Mesendoderm (in vitro differentiated cells): ENCODE measurements around the gene E2F8.

Experiments used
- DNase-seq: peaks from one replicate; pipeline ENCODE4 v3.0.0; 2013
- H2AK5ac ChIP-seq: 2 replicates; pipeline ENCODE4 v1.6.1; 2013; ENCODE audit warnings: low read length, inconsistent platforms
- H2BK120ac ChIP-seq: 2 replicates; pipeline ENCODE4 v1.6.1; 2013; ENCODE audit warnings: low read depth, mild to moderate bottlenecking, low read length, moderate library complexity, mixed read lengths
- H2BK15ac ChIP-seq: replicated peaks from 2 replicates; pipeline ENCODE4 v1.6.1; 2013; ENCODE audit warnings: low read depth, mild to moderate bottlenecking, moderate library complexity
- H2BK5ac ChIP-seq: 2 replicates; pipeline ENCODE4 v1.6.1; 2013; ENCODE audit warnings: low read length, inconsistent platforms
- H3K18ac ChIP-seq: 2 replicates; pipeline ENCODE4 v1.6.1; 2013; ENCODE audit warnings: mild to moderate bottlenecking, low read length, mixed read lengths
- H3K23ac ChIP-seq: one replicate; pipeline ENCODE4 v1.6.1; 2013; ENCODE audit warnings: low read length
- H3K27ac ChIP-seq: 2 replicates; pipeline ENCODE4 v1.5.1; 2013; ENCODE audit warnings: low read depth, mild to moderate bottlenecking, inconsistent platforms, low read length, moderate library complexity
- H3K27me3 ChIP-seq: 2 replicates; pipeline ENCODE4 v1.6.1; 2013; ENCODE audit warnings: low read length, control low read depth, mild to moderate bottlenecking, inconsistent platforms; ENCODE audit not compliant: insufficient read depth, poor library complexity
- H3K36me3 ChIP-seq: 2 replicates; pipeline ENCODE4 v1.6.1; 2013; ENCODE audit warnings: low read length, inconsistent platforms; ENCODE audit not compliant: control insufficient read depth, insufficient read depth
- H3K4ac ChIP-seq: one replicate; pipeline ENCODE4 v1.6.1; 2013; ENCODE audit warnings: low read depth, mild to moderate bottlenecking, low read length, moderate library complexity
- H3K4me1 ChIP-seq: 2 replicates; pipeline ENCODE4 v1.6.1; 2013; ENCODE audit warnings: low read depth, low read length, inconsistent platforms; ENCODE audit not compliant: control insufficient read depth
- H3K4me2 ChIP-seq: 2 replicates; pipeline ENCODE4 v1.6.1; 2013; ENCODE audit warnings: low read length
- H3K4me3 ChIP-seq: 2 replicates; pipeline ENCODE4 v1.5.1; 2013; ENCODE audit warnings: mild to moderate bottlenecking, low read length
- H3K56ac ChIP-seq: one replicate; pipeline ENCODE4 v1.6.1; 2013; ENCODE audit warnings: low read length
- H3K79me1 ChIP-seq: 2 replicates; pipeline ENCODE4 v1.6.1; 2013; ENCODE audit warnings: low read length, inconsistent platforms
- H3K79me2 ChIP-seq: 2 replicates; pipeline ENCODE4 v1.6.1; 2013; ENCODE audit warnings: mild to moderate bottlenecking, low read length; ENCODE audit not compliant: control insufficient read depth, insufficient read depth
- H3K9ac ChIP-seq: 2 replicates; pipeline ENCODE4 v1.6.1; 2013; ENCODE audit warnings: low read length, inconsistent platforms
- H4K5ac ChIP-seq: one replicate; pipeline ENCODE4 v1.6.1; 2013; ENCODE audit warnings: low read length
- H4K8ac ChIP-seq: one replicate; pipeline ENCODE4 v1.6.1; 2013; ENCODE audit warnings: low read depth, mild to moderate bottlenecking, control low read depth, low read length, moderate library complexity
- WGBS: extraction: QIAGEN DNeasy Blood & Tissue Kit; methylation state at CpG from one replicate; pipeline ENCODE4 v1.1.7; 2013; ENCODE audit warnings: low lambda C conversion rate, missing lambda C conversion rate; ENCODE audit not compliant: insufficient coverage; ENCODE audit errors: extremely low coverage; 5-methylcytosine and 5-hydroxymethylcytosine counted together

E2F8 gene

GRCh38 chr11:19208181-19208580 is 32.6 kb downstream of the E2F8 start:
- Histone ChIP-seq H2BK120ac (no peak overlapping the region), H3K4ac (peak overlapping the region; percentile 16), H3K27ac (no peak overlapping the region), H3K79me2 (no peaks in the 10 kb centered on the region), H3K9ac (no peak overlapping the region), H3K27me3 (no peaks in the 10 kb centered on the region), H3K36me3 (no peaks in the 10 kb centered on the region), H3K56ac (no peak overlapping the region), H4K8ac (no peak overlapping the region), H3K4me3 (no peak overlapping the region), H3K18ac (no peak overlapping the region), H3K79me1 (no peaks in the 10 kb centered on the region), H3K4me2 (no peak overlapping the region), H3K4me1 (peaks cover 3% of the 10 kb centered on the region), H2BK5ac (no peak overlapping the region), H2BK15ac (no peak overlapping the region), H3K23ac (no peak overlapping the region), H2AK5ac (no peak overlapping the region), H4K5ac (no peak overlapping the region)
- no peak for DNase-seq
- WGBS = no CpG with 5 or more reads among the region's 2 CpGs

DNA sequence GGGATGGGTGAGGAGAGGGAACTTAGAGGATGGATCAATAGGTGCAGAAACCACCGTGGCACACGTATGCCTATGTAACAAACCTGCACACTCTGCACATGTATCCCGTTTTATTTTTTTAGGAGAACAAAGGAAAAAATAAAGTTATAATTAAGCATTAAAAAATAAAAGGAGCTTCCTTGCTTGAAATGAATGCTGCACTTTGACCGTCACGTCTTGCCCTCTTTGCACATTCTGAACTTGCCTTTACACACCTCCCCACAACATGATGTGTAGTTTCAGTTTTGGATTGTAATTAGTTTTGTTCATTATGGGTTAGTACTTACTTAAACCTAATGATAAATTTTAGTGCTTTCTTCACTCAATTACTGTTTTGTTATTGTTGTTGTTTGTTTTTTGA is 35.9 kb downstream of the E2F8 start:
- no peak overlapping the region for H3K4me3 ChIP-seq
- H3K4ac ChIP-seq = no peak overlapping the region
- no peak overlapping the region for H3K9ac ChIP-seq
- no peak overlapping the region for H2BK120ac ChIP-seq
- H3K18ac ChIP-seq = no peak overlapping the region
- no peaks in the 10 kb centered on the region for H3K36me3 ChIP-seq
- H2BK15ac ChIP-seq = no peak overlapping the region
- no peak overlapping the region for H4K8ac ChIP-seq
- no peaks in the 10 kb centered on the region for H3K27me3 ChIP-seq
- H3K79me1 ChIP-seq = no peaks in the 10 kb centered on the region
- peaks cover 3% of the 10 kb centered on the region for H3K4me1 ChIP-seq
- no peak overlapping the region for H3K27ac ChIP-seq
- no peak overlapping the region for H4K5ac ChIP-seq
- H2BK5ac ChIP-seq = no peak overlapping the region
- whole genome bisulfite sequencing = no CpG with 5 or more reads among the region's 5 CpGs
- no peak for DNase-seq
- no peak overlapping the region for H3K23ac ChIP-seq
- H2AK5ac ChIP-seq = no peak overlapping the region
- H3K56ac ChIP-seq = no peak overlapping the region
- H3K4me2 ChIP-seq = no peak overlapping the region
- no peaks in the 10 kb centered on the region for H3K79me2 ChIP-seq

GRCh38 chr11:19201737-19202605 is 38.8 kb downstream of the E2F8 start, which contains the start of gene CSRP3:
Gene CSRP3, minus strand, starts transcription at chr11:19201983. Its CDS starts 9,535 bp downstream, at chr11:19192448.
- Histone ChIP-seq H4K8ac (no peak within 1 kb of the TSS), H3K79me2 (no peaks in the 10 kb centered on the region), H3K56ac (no peak within 1 kb of the TSS), H3K18ac (no peak within 1 kb of the TSS), H3K27ac (no peak within 1 kb of the TSS), H3K4ac (no peak within 1 kb of the TSS), H4K5ac (no peak within 1 kb of the TSS), H3K36me3 (no peaks in the 10 kb centered on the region), H3K79me1 (no peaks in the 10 kb centered on the region), H3K4me1 (no peaks in the 10 kb centered on the region), H3K4me2 (no peak within 1 kb of the TSS), H2AK5ac (no peak within 1 kb of the TSS), H2BK5ac (no peak within 1 kb of the TSS), H3K4me3 (no peak within 1 kb of the TSS), H3K9ac (no peak within 1 kb of the TSS), H2BK120ac (no peak within 1 kb of the TSS), H3K23ac (no peak within 1 kb of the TSS), H2BK15ac (no peak within 1 kb of the TSS), H3K27me3 (no peaks in the 10 kb centered on the region)
- no CpG with 5 or more reads among the region's 7 CpGs for WGBS
- DNase-seq = no peak

GRCh38 chr11:19200410-19201201 is 40.1 kb downstream of the E2F8 start:
- no peaks in the 10 kb centered on the region for H3K79me1 ChIP-seq
- no peaks in the 10 kb centered on the region for H3K4me1 ChIP-seq
- no peak overlapping the region for H3K23ac ChIP-seq
- H3K79me2 ChIP-seq = no peaks in the 10 kb centered on the region
- H3K27ac ChIP-seq = no peak overlapping the region
- H2BK5ac ChIP-seq = no peak overlapping the region
- H4K5ac ChIP-seq = no peak overlapping the region
- DNase-seq = no peak
- H3K18ac ChIP-seq = no peak overlapping the region
- H2BK15ac ChIP-seq = no peak overlapping the region
- no peak overlapping the region for H3K56ac ChIP-seq
- no CpG with 5 or more reads among the region's 6 CpGs for WGBS
- H3K4me2 ChIP-seq = no peak overlapping the region
- H2AK5ac ChIP-seq = no peak overlapping the region
- H3K9ac ChIP-seq = no peak overlapping the region
- H2BK120ac ChIP-seq = no peak overlapping the region
- H3K4ac ChIP-seq = no peak overlapping the region
- H3K4me3 ChIP-seq = no peak overlapping the region
- no peak overlapping the region for H4K8ac ChIP-seq
- H3K36me3 ChIP-seq = no peaks in the 10 kb centered on the region
- no peaks in the 10 kb centered on the region for H3K27me3 ChIP-seq

DNA sequence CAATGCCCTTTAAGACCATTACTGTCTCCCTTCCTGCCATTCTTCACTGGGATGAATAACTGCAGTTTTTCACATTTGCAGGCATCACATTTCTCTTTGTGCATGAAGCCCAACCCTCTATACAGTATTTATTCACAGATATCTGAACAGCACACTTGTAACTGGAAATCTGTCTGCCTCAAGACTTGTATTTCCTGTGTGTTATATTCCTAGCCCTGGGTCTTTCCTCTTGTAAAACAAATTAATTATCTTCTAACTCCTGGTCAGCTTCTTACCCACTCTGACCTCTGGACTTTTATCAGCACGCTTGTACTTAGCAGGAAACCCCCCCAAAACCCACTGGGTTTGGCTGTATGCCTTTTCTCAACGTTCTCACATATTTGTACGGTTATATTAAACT is 41.0 kb downstream of the E2F8 start:
- H3K79me2 ChIP-seq = no peaks in the 10 kb centered on the region
- H3K4me3 ChIP-seq = no peak overlapping the region
- H3K4me2 ChIP-seq = no peak overlapping the region
- no peaks in the 10 kb centered on the region for H3K27me3 ChIP-seq
- H2BK15ac ChIP-seq = no peak overlapping the region
- H3K9ac ChIP-seq = no peak overlapping the region
- WGBS = no CpG with 5 or more reads among the region's 3 CpGs
- no peak overlapping the region for H3K56ac ChIP-seq
- no peak overlapping the region for H2BK120ac ChIP-seq
- H3K4ac ChIP-seq = no peak overlapping the region
- no peak for DNase-seq
- no peak overlapping the region for H4K5ac ChIP-seq
- H3K36me3 ChIP-seq = no peaks in the 10 kb centered on the region
- H3K79me1 ChIP-seq = no peaks in the 10 kb centered on the region
- H3K23ac ChIP-seq = no peak overlapping the region
- no peak overlapping the region for H3K18ac ChIP-seq
- H2BK5ac ChIP-seq = no peak overlapping the region
- H2AK5ac ChIP-seq = no peak overlapping the region
- no peak overlapping the region for H3K27ac ChIP-seq
- H3K4me1 ChIP-seq = no peaks in the 10 kb centered on the region
- H4K8ac ChIP-seq = no peak overlapping the region
